Ecto neural progenitor cell (in vitro differentiated cells): Measurements from ENCODE around the gene IRX1.

Source experiments
- DNase-seq: peaks from one replicate; pipeline ENCODE4 v3.0.0-alpha.2; 2018; ENCODE audit warnings: low spot score

Gene IRX1

GRCh38 chr5:3650868-3651267 lies 55.2 kb downstream of the IRX1 start:
- no peak for DNase-seq
